AG20443 (cell line): ENCODE measurements around the gene ENTREP3.
"Not testable (repeated sequence)": the region's sequence is repeated elsewhere in the genome, so short reads cannot be mapped to it uniquely, and the experiment has no call there.

ENCODE experiments used
- DNase-seq: peaks from one replicate; pipeline ENCODE4 v3.0.0; 2012; ENCODE audit warnings: low spot score, mixed read lengths

The ENTREP3 gene

GRCh38 chr1:155250633-155251449 is 4.4 kb downstream of the ENTREP3 start:
- peak; percentile 95 for DNase-seq

GRCh38 chr1:155250246-155250632 is 5.0 kb downstream of the ENTREP3 start:
- DNase-seq, result no peak

GRCh38 chr1:155247667-155248553 is 7.4 kb downstream of the ENTREP3 start:
- no peak for DNase-seq

GRCh38 chr1:155246796-155247195 is 8.5 kb downstream of the ENTREP3 start:
- not testable (repeated sequence) for DNase-seq

GRCh38 chr1:155245163-155245524 is 10.1 kb downstream of the ENTREP3 start:
- no peak for DNase-seq

- DNase-seq, result peak; percentile 95
These were observed 10.7 kb downstream of the ENTREP3 start for GRCh38 chr1:155244368-155245162.

- DNase-seq, result no peak
These were observed 12.4 kb downstream of the ENTREP3 start for GRCh38 chr1:155242805-155243358.

GRCh38 chr1:155241841-155242264 is 13.4 kb downstream of the ENTREP3 start:
- no peak for DNase-seq

- peak; percentile 75 for DNase-seq
These were observed 14.1 kb downstream of the ENTREP3 start for GRCh38 chr1:155241069-155241679.

GRCh38 chr1:155236451-155236850 is 18.8 kb downstream of the ENTREP3 start:
- DNase-seq, result no peak

- not testable (repeated sequence) for DNase-seq
These were observed 19.9 kb downstream of the ENTREP3 start for GRCh38 chr1:155235375-155235774.

- not testable (repeated sequence) for DNase-seq
These were observed 21.8 kb downstream of the ENTREP3 start for GRCh38 chr1:155233502-155233901.

GRCh38 chr1:155232001-155232978 is 23.0 kb downstream of the ENTREP3 start:
- peak; percentile 30 for DNase-seq

GRCh38 chr1:155231302-155231701 is 24.0 kb downstream of the ENTREP3 start:
- DNase-seq, result not testable (repeated sequence)

GRCh38 chr1:155228096-155228427 is 27.2 kb downstream of the ENTREP3 start:
- DNase-seq, result no peak

GRCh38 chr1:155227261-155228095 is 27.8 kb downstream of the ENTREP3 start:
- DNase-seq, result peak; percentile 99

- peak; percentile 52 for DNase-seq
These were observed 28.4 kb downstream of the ENTREP3 start for GRCh38 chr1:155226910-155227260.

GRCh38 chr1:155226188-155226909 is 28.9 kb downstream of the ENTREP3 start:
- DNase-seq, result peak; percentile 60

- DNase-seq, result not testable (repeated sequence)
These were observed 29.9 kb downstream of the ENTREP3 start for GRCh38 chr1:155225404-155225759.
